HepG2 (cell line): ENCODE data around the gene MYO18A. TPM values are rescaled to one million over a fixed set of nuclear protein-coding genes. Genes with fewer than 3 reads are reported as not detected.

Experiments
- ATAC-seq: fragments of 200-7000 bp; cut with Tn5 transposase; 3 replicates; pipeline ENCODE4 v1.9.1; 2020; ENCODE audit warnings: mild to moderate bottlenecking, moderate library complexity
- BruUV-seq: library from RNA; stranded (reverse); fragments of 400-500 nt; replicated peaks from 2 replicates; lab custom pipeline; 2021; lab: Mats Ljungman, UMichigan
- CTCF ChIA-PET: fragments of 300-600 bp; formaldehyde crosslinking; extraction: SDS; loops from one replicate; lab custom pipeline; 2021; ENCODE audit warnings: low total read pairs, inconsistent platforms, low intra/inter-chr PET ratio; lab: Yijun Ruan, JAX
- POLR2A ChIA-PET: fragments of 350-600 bp; sonication (Branson Sonifier 250); formaldehyde crosslinking; loops from one replicate; lab custom pipeline; 2020; ENCODE audit warnings: antibody characterized with exemption, inconsistent platforms; lab: Yijun Ruan, JAX
- DNase-seq: peaks from one replicate; pipeline ENCODE4 v3.0.0-alpha.2; 2015; ENCODE audit warnings: low spot score
- FAIRE-seq: peaks from 3 replicates; lab custom pipeline; 2011; peaks lifted over from hg19 to GRCh38; lab: Jason Lieb, UNC
- H2AFZ ChIP-seq: one replicate; pipeline ENCODE4 v1.6.1; 2011; ENCODE audit warnings: low read length, inconsistent platforms
- H3K27ac ChIP-seq: fragments of 300-600 bp; 3 replicates; pipeline ENCODE4 v1.8.0; 2011; ENCODE audit warnings: mixed run types, mild to moderate bottlenecking, mixed read lengths, low read length, inconsistent platforms; ENCODE audit not compliant: insufficient read depth; ENCODE audit errors: extremely low read length
- H3K27me3 ChIP-seq, 2 experiments: fragments of 200-600 bp in 1 of 2; 2 replicates in 1 of 2; 3 replicates in 1 of 2; pipeline versions ENCODE4 v1.6.0 to v1.8.0; 2011; ENCODE audit warnings: low read length in 2 of 2, mild to moderate bottlenecking in 2 of 2, moderate library complexity in 2 of 2, inconsistent platforms in 1 of 2; ENCODE audit not compliant: insufficient read depth in 2 of 2, control insufficient read depth in 1 of 2
- H3K36me3 ChIP-seq, 2 experiments: fragments of 200-600 bp in 1 of 2; replicated peaks in 1 of 2; 2 replicates in 1 of 2; 3 replicates in 1 of 2; pipeline versions ENCODE4 v1.5.1 to v1.8.0; 2011; ENCODE audit warnings: low read length in 2 of 2, inconsistent platforms in 1 of 2; ENCODE audit not compliant: insufficient read depth in 2 of 2, control insufficient read depth in 1 of 2
- H3K4me1 ChIP-seq: 2 replicates; pipeline ENCODE4 v1.5.1; 2012; ENCODE audit warnings: low read length, inconsistent platforms; ENCODE audit not compliant: insufficient read depth
- H3K4me2 ChIP-seq: 2 replicates; pipeline ENCODE4 v1.6.0; 2011; ENCODE audit warnings: low read depth, low read length, inconsistent platforms
- H3K4me3 ChIP-seq, 3 experiments: fragments of 200-600 bp in 1 of 3; sonication (generic), shearing (Covaris generic) in 1 of 3; replicated peaks in 1 of 3; 2 replicates each; pipeline ENCODE4 v1.5.1; 2011 to 2016; ENCODE audit warnings: low read length in 3 of 3, inconsistent platforms in 2 of 3, low read depth in 2 of 3, mild to moderate bottlenecking in 2 of 3, control low read depth in 1 of 3, mixed read lengths in 1 of 3; ENCODE audit not compliant: insufficient read depth in 1 of 3
- H3K79me2 ChIP-seq: one replicate; pipeline ENCODE4 v1.6.1; 2011; ENCODE audit warnings: low read length, inconsistent platforms; ENCODE audit not compliant: insufficient read depth
- H3K9ac ChIP-seq: 2 replicates; pipeline ENCODE4 v1.6.0; 2011; ENCODE audit warnings: mild to moderate bottlenecking, low read depth, low read length, inconsistent platforms; ENCODE audit not compliant: insufficient read depth
- H3K9me3 ChIP-seq: 2 replicates; pipeline ENCODE4 v1.5.1; 2012; ENCODE audit warnings: mild to moderate bottlenecking, low read length
- H4K20me1 ChIP-seq: 2 replicates; pipeline ENCODE4 v1.6.0; 2011; ENCODE audit warnings: inconsistent platforms, mild to moderate bottlenecking, low read length, moderate library complexity; ENCODE audit not compliant: insufficient read depth
- KAT8 ChIP-seq: IDR thresholded peaks from 2 replicates; pipeline ENCODE4 v1.6.1; 2016; ENCODE audit warnings: missing genetic modification reagents, missing compliant biosample characterization
- SNAI1 ChIP-seq: sonication (generic); formaldehyde crosslinking; IDR thresholded peaks from 2 replicates; pipeline ENCODE4 v1.5.0; 2020; ENCODE audit warnings: mild to moderate bottlenecking, missing genetic modification reagents, borderline replicate concordance
- ZC3H4 ChIP-seq: sonication (generic); formaldehyde crosslinking; IDR thresholded peaks from 2 replicates; pipeline ENCODE4 v1.4.0; 2020; ENCODE audit warnings: missing genetic modification reagents, borderline replicate concordance
- WGBS: methylation state at CpG from one replicate; pipeline ENCODE4 v1.1.6; 2017; ENCODE audit warnings: low lambda C conversion rate; 5-methylcytosine and 5-hydroxymethylcytosine counted together
- in situ Hi-C: cut with HindIII; loops from 2 replicates; pipeline ENCODE4 v1.10.0; 2017; ENCODE audit warnings: low pct_unique_long_range_greater_than_20kb; ENCODE audit not compliant: extremely low pct_ligation_motif_present
- intact Hi-C: fragments of 100-400 bp; cut with micrococcal nuclease; formaldehyde crosslinking; loops from one replicate; pipeline ENCODE4 v1.10.0; 2022; ENCODE audit not compliant: unreplicated experiment
- polyA plus RNA-seq, 8 experiments: library from polyadenylated mRNA; depleted of rRNA in 3 of 8; stranded (reverse) in 7 of 8; unstranded in 1 of 8; fragments of >200 nt; fragmentation: Illumina TruSeq in 4 of 8; extraction: Trizol in 4 of 8; gene quantifications; 2 replicates each; pipeline versions ENCODE4 v1.2.1 to v1.2.3, GENCODE V29; 2011 to 2016; ENCODE audit warnings: low read depth in 4 of 8, missing spikeins in 1 of 8, mixed read lengths in 1 of 8; ENCODE audit not compliant: insufficient read depth in 1 of 8
- total RNA-seq, 5 experiments: library from RNA; depleted of rRNA; stranded (reverse); fragments of >200 nt; fragmentation: Illumina TruSeq; extraction: Trizol; gene quantifications; 2 replicates each; pipeline ENCODE4 v1.2.3, GENCODE V29; 2016; ENCODE audit warnings: low read depth in 1 of 5
- TF ChIP-seq, protein P1 (sequence below): sonication (generic); formaldehyde crosslinking; IDR thresholded peaks from 2 replicates; pipeline ENCODE4 v1.4.0; 2020; ENCODE audit warnings: missing genetic modification reagents, mild to moderate bottlenecking, borderline replicate concordance

The MYO18A gene
- total and polyA plus RNA-seq, 2 of the 13 experiments (the other 11 are each of a cell fraction or from before 2014, with no cell fraction given): 16.8 to 24.8 TPM

DNA sequence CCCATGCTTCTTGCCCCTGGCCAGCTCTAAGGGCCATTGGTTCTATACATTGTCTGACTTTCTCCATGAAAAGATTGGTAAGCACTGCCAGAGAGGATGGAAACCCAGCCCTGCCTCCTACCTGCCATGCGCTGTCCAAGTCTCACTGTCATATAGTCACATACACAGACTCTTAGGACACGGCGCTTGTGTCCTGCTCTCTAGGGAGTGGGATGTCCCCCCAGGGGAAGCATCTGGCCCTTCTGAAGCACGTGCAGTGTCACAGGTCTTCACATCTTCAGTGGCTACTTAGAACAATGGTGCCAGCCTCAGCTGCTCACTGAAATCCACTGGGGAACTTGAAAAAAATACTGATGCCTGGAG, 38.7 kb downstream of the MYO18A start:
- Histone ChIP-seq H4K20me1 (peaks cover 44% of the 10 kb centered on the region), H3K9ac (no peak overlapping the region), H2AFZ (no peak overlapping the region), H3K27me3 (no peaks in the 10 kb centered on the region), H3K27ac (no peak overlapping the region), H3K4me3 (no peak overlapping the region), H3K4me2 (no peak overlapping the region), H3K4me1 (peaks cover 24% of the 10 kb centered on the region), H3K36me3 (peaks cover 11 to 22% of the 10 kb centered on the region in 2 experiments), H3K9me3 (no peaks in the 10 kb centered on the region), H3K79me2 (peaks cover 35% of the 10 kb centered on the region)
- intact Hi-C loops (loop anchor here (10.0 kb wide), 1 partner anchor 57 kb away; no protein-coding TSS in a partner anchor), in situ Hi-C loops (no loop called here)
- ATAC-seq: no peak
- ChIA-PET CTCF (no interaction called here), POLR2A (no interaction called here)
- DNase-seq: no peak
- no peak for FAIRE-seq
- WGBS: 92% methylated on average over 4 of the region's 4 CpGs
- no TSS peak for BruUV-seq
- TF ChIP-seq KAT8: no peak
- TF ChIP-seq, protein P1, sequence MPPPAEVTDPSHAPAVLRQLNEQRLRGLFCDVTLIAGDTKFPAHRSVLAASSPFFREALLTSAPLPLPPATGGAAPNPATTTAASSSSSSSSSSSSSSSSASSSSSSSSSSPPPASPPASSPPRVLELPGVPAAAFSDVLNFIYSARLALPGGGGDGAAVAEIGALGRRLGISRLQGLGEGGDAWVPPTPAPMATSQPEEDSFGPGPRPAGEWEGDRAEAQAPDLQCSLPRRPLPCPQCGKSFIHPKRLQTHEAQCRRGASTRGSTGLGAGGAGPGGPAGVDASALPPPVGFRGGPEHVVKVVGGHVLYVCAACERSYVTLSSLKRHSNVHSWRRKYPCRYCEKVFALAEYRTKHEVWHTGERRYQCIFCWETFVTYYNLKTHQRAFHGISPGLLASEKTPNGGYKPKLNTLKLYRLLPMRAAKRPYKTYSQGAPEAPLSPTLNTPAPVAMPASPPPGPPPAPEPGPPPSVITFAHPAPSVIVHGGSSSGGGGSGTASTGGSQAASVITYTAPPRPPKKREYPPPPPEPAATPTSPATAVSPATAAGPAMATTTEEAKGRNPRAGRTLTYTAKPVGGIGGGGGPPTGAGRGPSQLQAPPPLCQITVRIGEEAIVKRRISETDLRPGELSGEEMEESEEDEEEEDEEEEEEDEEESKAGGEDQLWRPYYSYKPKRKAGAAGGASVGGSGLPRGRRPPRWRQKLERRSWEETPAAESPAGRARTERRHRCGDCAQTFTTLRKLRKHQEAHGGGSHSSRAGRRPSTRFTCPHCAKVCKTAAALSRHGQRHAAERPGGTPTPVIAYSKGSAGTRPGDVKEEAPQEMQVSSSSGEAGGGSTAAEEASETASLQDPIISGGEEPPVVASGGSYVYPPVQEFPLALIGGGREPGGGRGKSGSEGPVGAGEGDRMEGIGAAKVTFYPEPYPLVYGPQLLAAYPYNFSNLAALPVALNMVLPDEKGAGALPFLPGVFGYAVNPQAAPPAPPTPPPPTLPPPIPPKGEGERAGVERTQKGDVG: no peak
- no peak for TF ChIP-seq ZC3H4 (CRISPR knock-in tag)
- TF ChIP-seq SNAI1 (CRISPR knock-in tag): no peak
